HEK293 (cell line): Measurements from ENCODE around the gene LMNA.

Experiments used
- CTCF ChIA-PET: fragments of 350-600 bp; formaldehyde crosslinking; extraction: SDS; loops from one replicate; lab custom pipeline; 2021; ENCODE audit warnings: antibody characterized with exemption; lab: Yijun Ruan, JAX
- POLR2A ChIA-PET: fragments of 300-600 bp; formaldehyde crosslinking; extraction: SDS; loops from one replicate; lab custom pipeline; 2020; ENCODE audit warnings: antibody characterized with exemption, inconsistent platforms; lab: Yijun Ruan, JAX
- H3K27ac ChIP-seq: fragments of 200-500 bp; sonication (Bioruptor generic); 2 replicates; pipeline ENCODE4 v1.5.1; 2014; ENCODE audit warnings: low read depth, low read length, control low read depth, inconsistent platforms; ENCODE audit errors: extremely low read depth
- H3K36me3 ChIP-seq, 2 experiments: fragments of 200-500 bp in 1 of 2; sonication (Bioruptor generic) in 1 of 2; 1 replicate in 1 of 2; 2 replicates in 1 of 2; pipeline ENCODE4 v1.5.1; 2014 to 2017; ENCODE audit warnings: inconsistent platforms in 2 of 2, low read length in 2 of 2; ENCODE audit not compliant: control insufficient read depth in 2 of 2, insufficient read depth in 1 of 2
- H3K4me1 ChIP-seq: fragments of 200-500 bp; sonication (Bioruptor generic); 2 replicates; pipeline ENCODE4 v1.5.1; 2014; ENCODE audit warnings: mild to moderate bottlenecking, low read length, inconsistent platforms; ENCODE audit not compliant: control insufficient read depth, insufficient read depth
- H3K4me3 ChIP-seq: 2 replicates; pipeline ENCODE4 v1.5.1; 2011; ENCODE audit warnings: low read depth, mild to moderate bottlenecking, control low read depth, low read length, moderate library complexity
- H3K9me3 ChIP-seq: fragments of 200-500 bp; sonication (Bioruptor generic); 2 replicates; pipeline ENCODE4 v1.5.1; 2014; ENCODE audit warnings: low read depth, low read length, inconsistent platforms; ENCODE audit not compliant: control insufficient read depth, insufficient read depth
- KLF9 ChIP-seq: fragments of 450-650 bp; formaldehyde crosslinking; IDR thresholded peaks from 2 replicates; pipeline ENCODE4 v1.5.1; 2016; ENCODE audit warnings: missing biosample characterization, missing genetic modification characterization, low read depth
- REPIN1 ChIP-seq: fragments of 450-650 bp; formaldehyde crosslinking; IDR thresholded peaks from 2 replicates; pipeline ENCODE4 v1.5.1; 2017; ENCODE audit warnings: missing biosample characterization, missing genetic modification characterization, low read depth
- ZFP41 ChIP-seq: fragments of 450-650 bp; formaldehyde crosslinking; IDR thresholded peaks from 2 replicates; pipeline ENCODE4 v1.5.1; 2016; ENCODE audit warnings: missing biosample characterization, missing genetic modification characterization, borderline replicate concordance
- ZFP69B ChIP-seq: fragments of 450-650 bp; formaldehyde crosslinking; IDR thresholded peaks from 2 replicates; pipeline ENCODE4 v1.5.1; 2016; ENCODE audit warnings: missing biosample characterization, missing genetic modification characterization
- ZNF121 ChIP-seq: fragments of 450-650 bp; formaldehyde crosslinking; IDR thresholded peaks from 2 replicates; pipeline ENCODE4 v1.5.1; 2016; ENCODE audit warnings: missing biosample characterization, missing genetic modification characterization
- ZNF157 ChIP-seq: fragments of 450-650 bp; formaldehyde crosslinking; IDR thresholded peaks from 2 replicates; pipeline ENCODE4 v1.5.1; 2016; ENCODE audit warnings: missing biosample characterization, missing genetic modification characterization
- ZNF239 ChIP-seq: fragments of 450-650 bp; formaldehyde crosslinking; IDR thresholded peaks from 2 replicates; pipeline ENCODE4 v1.5.1; 2016; ENCODE audit warnings: missing biosample characterization, missing genetic modification characterization
- ZNF24 ChIP-seq: fragments of 450-650 bp; formaldehyde crosslinking; IDR thresholded peaks from 2 replicates; pipeline ENCODE4 v1.5.1; 2016; ENCODE audit warnings: missing biosample characterization, missing genetic modification characterization
- ZNF394 ChIP-seq: fragments of 450-650 bp; formaldehyde crosslinking; IDR thresholded peaks from 2 replicates; pipeline ENCODE4 v1.5.1; 2016; ENCODE audit warnings: missing biosample characterization, missing genetic modification characterization, mild to moderate bottlenecking, moderate library complexity, borderline replicate concordance
- ZNF426 ChIP-seq: fragments of 450-650 bp; formaldehyde crosslinking; IDR thresholded peaks from 2 replicates; pipeline ENCODE4 v1.5.1; 2017; ENCODE audit warnings: missing biosample characterization, missing genetic modification characterization, mild to moderate bottlenecking, inconsistent platforms, moderate library complexity
- ZNF449 ChIP-seq: fragments of 450-650 bp; formaldehyde crosslinking; IDR thresholded peaks from 2 replicates; pipeline ENCODE4 v1.5.1; 2017; ENCODE audit warnings: missing biosample characterization, mild to moderate bottlenecking, missing genetic modification characterization, moderate library complexity
- ZNF518A ChIP-seq: fragments of 450-650 bp; formaldehyde crosslinking; conservative IDR thresholded peaks from 2 replicates; pipeline ENCODE4 v1.5.1; 2016; ENCODE audit warnings: low read depth, missing biosample characterization, missing genetic modification characterization
- ZNF555 ChIP-seq: fragments of 450-650 bp; formaldehyde crosslinking; conservative IDR thresholded peaks from 2 replicates; pipeline ENCODE4 v1.5.1; 2017; ENCODE audit warnings: missing biosample characterization, mild to moderate bottlenecking, missing genetic modification characterization, inconsistent platforms
- ZNF580 ChIP-seq: fragments of 450-650 bp; formaldehyde crosslinking; IDR thresholded peaks from 2 replicates; pipeline ENCODE4 v1.5.1; 2016; ENCODE audit warnings: missing biosample characterization, missing genetic modification characterization
- ZNF658 ChIP-seq: fragments of 450-650 bp; formaldehyde crosslinking; IDR thresholded peaks from 2 replicates; pipeline ENCODE4; 2016; ENCODE audit warnings: missing biosample characterization, missing genetic modification characterization
- ZNF664 ChIP-seq: fragments of 450-650 bp; formaldehyde crosslinking; IDR thresholded peaks from 2 replicates; pipeline ENCODE4 v1.5.1; 2016; ENCODE audit warnings: missing biosample characterization, missing genetic modification characterization
- ZNF843 ChIP-seq: fragments of 450-650 bp; formaldehyde crosslinking; IDR thresholded peaks from 2 replicates; pipeline ENCODE4 v1.5.1; 2016; ENCODE audit warnings: missing biosample characterization, missing genetic modification characterization
- ZSCAN16 ChIP-seq: fragments of 450-650 bp; formaldehyde crosslinking; IDR thresholded peaks from 2 replicates; pipeline ENCODE4 v1.5.1; 2016; ENCODE audit warnings: missing biosample characterization, missing genetic modification characterization
- ZSCAN4 ChIP-seq: fragments of 450-650 bp; formaldehyde crosslinking; IDR thresholded peaks from 2 replicates; pipeline ENCODE4 v1.5.1; 2017; ENCODE audit warnings: missing biosample characterization, missing genetic modification characterization

The LMNA gene

GRCh38 chr1:156164125-156164831 is 49.8 kb downstream of the LMNA start:
- POLR2A ChIA-PET = interaction anchor here (0.7 to 1.0 kb wide), 3 partner anchors 13 to 48 kb away, joined by 3 to 8 read pairs (median 3); partner anchors contain the start of genes PMF1 and SLC25A44
- H3K27ac ChIP-seq = no peak overlapping the region
- TF ChIP-seq ZNF24 (no peak), ZNF658 (tag by site-specific recombination) (no peak), ZNF157 (no peak), ZFP69B (tag by site-specific recombination) (no peak), ZNF239 (tag by site-specific recombination) (no peak), ZNF518A (no peak), ZFP41 (tag by site-specific recombination) (no peak), ZNF121 (no peak), ZNF843 (no peak), ZNF394 (tag by site-specific recombination) (no peak), KLF9 (tag by site-specific recombination) (no peak), ZNF449 (tag by site-specific recombination) (no peak), ZNF664 (tag by site-specific recombination) (no peak)
- H3K4me3 ChIP-seq = no peak overlapping the region
- CTCF ChIA-PET = interaction anchor here (0.7 kb wide), 2 partner anchors 23 to 34 kb away, joined by 3 read pairs; no protein-coding TSS in a partner anchor
- no peaks in the 10 kb centered on the region for H3K9me3 ChIP-seq
- no peaks in the 10 kb centered on the region for H3K4me1 ChIP-seq
- H3K36me3 ChIP-seq = no peaks in the 10 kb centered on the region

- Histone ChIP-seq H3K27ac (no peak overlapping the region), H3K36me3 (no peaks in the 10 kb centered on the region), H3K4me3 (no peak overlapping the region), H3K4me1 (no peaks in the 10 kb centered on the region), H3K9me3 (no peaks in the 10 kb centered on the region)
- TF ChIP-seq ZNF555 (tag by site-specific recombination) = no peak
- TF ChIP-seq ZSCAN16 (tag by site-specific recombination) = no peak
- no peak for TF ChIP-seq ZSCAN4 (tag by site-specific recombination)
- TF ChIP-seq ZNF580 = no peak
- TF ChIP-seq REPIN1 = no peak
- TF ChIP-seq ZNF426 (tag by site-specific recombination) = no peak
- ChIA-PET POLR2A (interaction anchor here (0.6 to 1.1 kb wide), 2 partner anchors 29 to 211 kb away, joined by 3 to 4 read pairs; partner anchors contain the start of gene SLC25A44), CTCF (interaction anchor here (0.7 kb wide), 3 partner anchors 35 to 1013 kb away, joined by 3 read pairs; no protein-coding TSS in a partner anchor)
Measured at GRCh38 chr1:156165083-156165482, 50.6 kb downstream of the LMNA start.
